ENCODE data around the gene CARMIL1. TPM values are rescaled to one million over a fixed set of nuclear protein-coding genes. Genes with fewer than 3 reads are reported as not detected.

Gene CARMIL1
- total and polyA plus RNA-seq, 2 of the 8 experiments (the other 6 are each of a cell fraction or from before 2014, with no cell fraction given) = 20.3 to 40.4 TPM

DNA sequence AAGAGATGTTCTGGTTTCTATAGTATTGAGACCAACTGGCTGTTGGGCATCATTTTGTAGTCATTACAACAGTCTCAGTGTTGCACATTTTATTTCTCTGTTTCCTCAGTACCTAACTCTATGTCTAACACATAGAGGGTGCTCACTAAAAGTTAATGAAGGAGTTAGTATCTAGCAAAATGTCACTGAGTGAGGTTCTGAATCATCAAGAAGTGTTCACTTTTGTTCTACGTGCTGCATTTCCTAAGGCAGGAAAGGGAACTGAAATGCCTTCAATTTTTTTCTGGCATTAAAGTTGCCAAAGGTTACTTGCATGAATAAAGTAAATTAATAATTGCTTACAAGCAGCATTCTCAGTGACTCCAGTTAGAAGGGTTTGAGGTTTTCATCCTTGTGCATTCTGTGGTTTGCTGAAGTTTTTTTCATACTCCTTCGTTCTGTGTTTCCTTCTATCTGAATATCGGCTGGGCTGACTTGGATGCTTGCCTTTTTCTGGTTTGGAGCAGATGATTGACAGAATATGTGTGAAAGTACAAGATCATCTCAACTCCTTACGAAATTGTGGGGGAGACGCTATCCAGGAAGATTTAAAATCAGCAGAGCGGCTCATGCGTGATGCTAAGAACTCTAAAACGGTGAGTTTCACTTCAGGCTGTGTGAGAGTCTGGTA, 258.3 kb downstream of the CARMIL1 start:
- Histone ChIP-seq H2BK120ac (replicated peaks; ENCODE audit: low read depth, low read length) (no peak overlapping the region), H3K4me2 (ENCODE audit: insufficient read depth in 1 of 2, low read depth in 2 of 2, low read length in 2 of 2) (no peak overlapping the region), H4K5ac (ENCODE audit: insufficient read length, low read depth, low read length) (no peak overlapping the region), H3K23me2 (ENCODE audit: low read depth, low read length) (no peaks in the 10 kb centered on the region), H3K18ac (ENCODE audit: extremely low read depth, low read length) (no peak overlapping the region), H2BK20ac (ENCODE audit: low read length) (no peak overlapping the region), H3K79me1 (ENCODE audit: low read depth, low read length) (no peaks in the 10 kb centered on the region), H3K9ac (replicated peaks in 1 of 4; ENCODE audit: extremely low read depth in 1 of 4, low read depth in 3 of 4, low read length in 3 of 4) (no peak overlapping the region), H3K4me3 (ENCODE audit: extremely low read depth in 1 of 4, insufficient read depth in 2 of 4, low read depth in 3 of 4, low read length in 4 of 4) (no peak overlapping the region), H3K79me2 (ENCODE audit: control insufficient read depth in 1 of 2, insufficient read depth in 2 of 2, low read length in 2 of 2) (no peaks in the 10 kb centered on the region), H3K14ac (ENCODE audit: insufficient read length) (no peak overlapping the region), H3K4ac (replicated peaks; ENCODE audit: insufficient read length, low read depth, low read length) (no peak overlapping the region), H3K27me3 (replicated peaks in 1 of 4; ENCODE audit: control insufficient read depth in 3 of 4, extremely low read depth in 1 of 4, insufficient read depth in 3 of 4, low read length in 3 of 4) (no peaks in the 10 kb centered on the region), H4K20me1 (replicated peaks in 1 of 2; ENCODE audit: control insufficient read depth in 1 of 2, insufficient read depth in 2 of 2, low read length in 2 of 2) (no peaks in the 10 kb centered on the region), H2AK5ac (ENCODE audit: low read depth, low read length) (no peak overlapping the region), H3K23ac (ENCODE audit: insufficient read length) (no peak overlapping the region), H2AFZ (ENCODE audit: low read length) (no peak overlapping the region), H2BK15ac (ENCODE audit: low read length) (no peak overlapping the region), H4K8ac (ENCODE audit: extremely low read depth, insufficient read depth, low read length) (no peak overlapping the region), H3K27ac (ENCODE audit: low read depth, low read length) (no peak overlapping the region), H2BK12ac (ENCODE audit: low read depth, low read length) (no peak overlapping the region), H2BK5ac (ENCODE audit: low read depth, low read length) (no peak overlapping the region), H4K91ac (replicated peaks; ENCODE audit: insufficient read length, low read length) (no peak overlapping the region), H3K9me3 (ENCODE audit: insufficient read depth in 2 of 2, low read depth in 1 of 2, low read length in 1 of 2) (no peaks in the 10 kb centered on the region), H3K4me1 (replicated peaks in 1 of 4; ENCODE audit: control insufficient read depth in 3 of 4, insufficient read depth in 4 of 4, low read length in 3 of 4) (no peaks in the 10 kb centered on the region), H3K36me3 (ENCODE audit: control insufficient read depth in 2 of 4, insufficient read depth in 4 of 4, low read length in 3 of 4) (peaks cover 0 to 6% (median under 1%) of the 10 kb centered on the region in 4 experiments; a peak in 2 of 8 replicates), H3K56ac (replicated peaks; ENCODE audit: insufficient read length, low read depth, low read length) (no peak overlapping the region)
- FAIRE-seq (no peak), DNase-seq (ENCODE audit: low read depth in 1 of 2, low spot score in 2 of 2) (no peak)
- 94% methylated on average over 8 of the region's 8 CpGs; no CpG with 5 or more reads in 1 of the 2 experiments for WGBS, 2 experiments (ENCODE audit: extremely low coverage in 1 of 2, insufficient coverage in 1 of 2, insufficient read length in 1 of 2, insufficient replicate concordance in 2 of 2, low coverage in 1 of 2, low lambda C conversion rate in 2 of 2, missing lambda C conversion rate in 1 of 2)
- ChIA-PET POLR2A (ENCODE audit: partially characterized antibody) (no interaction called here), CTCF (ENCODE audit: partially characterized antibody) (interaction anchor here (1.0 kb wide), 1 partner anchor 19 kb away, joined by 4 read pairs; no protein-coding TSS in a partner anchor)
- TF ChIP-seq KDM4A (IDR thresholded peaks at IDR 0.05; ENCODE audit: low read depth, low read length, severe bottlenecking) = no peak
- no peak for TF ChIP-seq MAFK (IDR thresholded peaks at IDR 0.05; ENCODE audit: low read depth, low read length)
- no peak for TF ChIP-seq PHF8 (conservative IDR thresholded peaks at IDR 0.05; ENCODE audit: low read depth, low read length)
- TF ChIP-seq CEBPB (IDR thresholded peaks at IDR 0.05; ENCODE audit: low read depth, low read length) = no peak
- no peak for TF ChIP-seq CREB1 (IDR thresholded peaks at IDR 0.05)
- TF ChIP-seq SP1 (IDR thresholded peaks at IDR 0.05; ENCODE audit: low read depth, low read length) = no peak
- TF ChIP-seq EP300 (IDR thresholded peaks at IDR 0.05; ENCODE audit: borderline replicate concordance in 1 of 2, low read depth in 2 of 2, low read length in 2 of 2) = no peak
- no peak for TF ChIP-seq NRF1 (IDR thresholded peaks at IDR 0.05; ENCODE audit: low read depth, low read length)
- TF ChIP-seq EGR1 (IDR thresholded peaks at IDR 0.05; ENCODE audit: borderline replicate concordance, low read depth, low read length) = no peak
- TF ChIP-seq TAF7 (optimal IDR thresholded peaks at IDR 0.05; ENCODE audit: borderline replicate concordance, low read depth, low read length) = no peak
- no peak for TF ChIP-seq GTF2F1 (IDR thresholded peaks at IDR 0.05; ENCODE audit: borderline replicate concordance, low read depth, low read length)

All from H1 (cell line).